ENCODE measurements around the gene NYAP2.

The NYAP2 gene

DNA sequence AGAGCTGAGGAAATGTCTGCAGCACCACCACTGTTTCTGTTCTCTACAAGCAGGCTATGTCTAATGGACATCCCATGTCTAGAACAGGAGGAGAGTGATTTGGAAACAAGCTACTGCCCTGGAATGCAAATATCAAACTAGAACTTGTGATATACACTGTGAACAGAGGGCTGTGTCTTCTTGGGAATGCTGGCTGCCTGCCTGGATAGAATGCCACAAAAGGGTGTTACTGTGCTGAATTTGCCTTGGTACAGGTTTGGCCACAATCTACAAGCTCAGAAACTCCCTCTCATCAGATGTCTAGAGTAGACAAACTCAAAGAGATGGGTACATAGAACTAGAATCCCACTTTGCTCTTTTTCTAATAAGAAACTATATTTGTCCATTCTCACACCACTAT, 170.5 kb downstream of the NYAP2 start:
- DNase-seq, result no peak

- DNase-seq, result no peak
These were observed 174.1 kb downstream of the NYAP2 start for GRCh38 chr2:225573603-225574002.

DNA sequence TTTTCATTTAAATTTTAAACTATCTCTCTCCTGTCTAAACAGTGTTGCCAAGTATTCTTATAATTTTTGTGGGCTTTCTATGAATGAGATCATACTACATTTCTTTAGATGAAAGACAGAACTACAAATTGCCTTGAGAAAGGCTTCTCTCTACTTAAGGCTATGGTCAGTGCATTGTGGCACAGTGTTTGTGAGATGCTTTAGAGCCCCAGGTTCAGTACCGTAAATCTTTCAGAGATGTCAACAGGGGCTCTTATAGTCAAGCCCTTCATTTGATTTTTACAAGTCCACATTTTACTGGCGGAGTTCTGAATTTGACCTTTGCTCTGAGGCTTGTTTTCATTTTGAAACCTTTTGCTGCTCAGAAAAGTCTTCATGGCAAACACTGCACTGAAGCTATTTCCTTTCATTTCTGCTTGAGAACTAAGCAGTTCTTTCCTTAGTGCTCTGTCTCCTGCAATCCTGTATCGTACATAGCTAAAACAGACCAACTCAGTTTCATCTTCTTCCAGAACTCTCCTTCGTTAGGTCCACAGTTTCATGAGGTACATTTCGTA, 175.2 kb downstream of the NYAP2 start:
- no peak for DNase-seq

DNA sequence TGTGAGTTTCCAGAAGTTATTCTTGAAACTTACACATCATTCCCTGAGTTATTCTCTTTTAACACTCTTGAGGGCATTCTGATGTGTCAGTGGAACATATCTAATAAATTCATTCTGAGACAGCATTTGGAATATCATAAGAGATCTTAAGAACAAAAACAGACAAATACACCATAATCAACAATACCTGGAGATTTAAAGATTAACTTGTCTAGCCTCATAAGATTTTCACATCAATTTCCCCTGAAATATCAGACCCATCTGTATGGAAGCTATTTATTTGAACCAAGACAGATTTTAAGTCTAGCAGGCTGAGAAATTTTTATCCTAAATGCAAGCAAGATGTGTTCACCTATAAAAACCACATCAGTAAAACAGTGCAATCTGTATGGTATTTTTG, 181.6 kb downstream of the NYAP2 start:
- DNase-seq, result no peak

DNA sequence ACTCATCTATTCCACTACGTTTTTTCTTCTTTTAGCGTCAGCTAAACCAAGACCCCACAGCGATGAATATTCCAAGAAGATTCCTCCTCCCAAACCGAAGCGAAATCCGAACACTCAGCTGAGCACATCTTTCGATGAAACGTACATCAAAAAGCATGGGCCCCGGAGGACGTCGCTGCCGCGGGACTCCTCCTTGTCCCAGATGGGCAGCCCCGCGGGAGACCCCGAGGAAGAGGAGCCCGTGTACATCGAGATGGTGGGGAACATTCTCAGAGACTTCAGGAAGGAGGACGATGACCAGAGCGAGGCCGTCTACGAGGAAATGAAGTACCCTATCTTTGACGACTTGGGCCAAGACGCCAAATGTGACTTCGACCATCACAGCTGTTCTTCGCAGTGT, 182.4 kb downstream of the NYAP2 start:
- DNase-seq, result no peak

DNA sequence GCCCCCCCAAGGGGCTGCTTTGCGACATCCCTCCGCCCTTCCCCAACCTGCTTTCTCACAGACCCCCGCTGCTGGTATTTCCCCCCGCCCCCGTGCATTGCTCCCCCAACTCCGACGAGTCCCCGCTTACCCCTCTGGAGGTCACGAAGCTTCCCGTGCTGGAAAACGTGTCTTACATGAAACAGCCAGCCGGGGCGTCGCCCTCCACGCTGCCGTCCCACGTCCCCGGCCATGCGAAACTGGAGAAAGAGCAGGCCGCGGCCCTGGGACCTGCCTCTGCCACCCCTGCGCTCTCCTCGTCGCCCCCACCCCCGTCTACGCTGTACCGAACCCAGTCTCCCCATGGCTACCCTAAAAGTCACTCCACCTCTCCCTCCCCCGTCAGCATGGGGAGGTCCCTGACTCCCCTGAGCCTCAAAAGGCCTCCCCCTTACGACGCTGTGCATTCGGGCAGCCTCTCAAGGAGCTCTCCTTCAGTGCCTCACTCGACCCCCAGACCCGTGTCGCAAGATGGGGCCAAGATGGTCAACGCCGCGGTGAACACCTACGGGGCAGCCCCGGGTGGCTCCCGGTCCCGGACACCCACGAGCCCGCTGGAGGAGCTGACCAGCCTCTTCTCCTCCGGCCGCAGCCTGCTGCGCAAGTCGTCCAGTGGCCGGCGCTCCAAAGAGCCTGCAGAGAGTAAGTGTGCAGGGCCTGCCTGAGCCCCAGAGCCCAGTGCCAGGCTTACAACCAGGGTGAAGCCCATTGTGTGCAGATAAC, 183.0 kb downstream of the NYAP2 start:
- no peak for DNase-seq

DNA sequence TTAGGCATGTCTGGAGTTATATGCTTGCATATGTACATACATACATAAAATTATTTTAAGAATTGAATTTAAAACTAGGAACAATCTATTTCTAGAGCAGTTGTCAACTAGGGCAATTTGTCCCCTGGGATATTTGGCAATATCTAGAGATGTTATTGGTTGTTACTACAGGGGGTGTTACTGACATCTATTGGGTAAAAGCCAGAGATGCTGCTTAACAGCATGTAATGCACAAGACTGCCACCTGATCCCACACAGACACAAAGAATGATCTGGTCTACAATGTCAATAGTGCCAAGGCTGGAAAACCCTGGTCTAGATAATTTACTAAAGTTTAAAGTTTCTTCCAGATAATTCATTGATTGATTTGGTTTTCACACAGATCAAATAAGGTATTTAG, 185.3 kb downstream of the NYAP2 start:
- DNase-seq, result no peak

GRCh38 chr2:225590932-225591331, 191.4 kb downstream of the NYAP2 start:
- DNase-seq, result no peak

GRCh38 chr2:225597911-225598310, 198.4 kb downstream of the NYAP2 start:
- no peak for DNase-seq

DNA sequence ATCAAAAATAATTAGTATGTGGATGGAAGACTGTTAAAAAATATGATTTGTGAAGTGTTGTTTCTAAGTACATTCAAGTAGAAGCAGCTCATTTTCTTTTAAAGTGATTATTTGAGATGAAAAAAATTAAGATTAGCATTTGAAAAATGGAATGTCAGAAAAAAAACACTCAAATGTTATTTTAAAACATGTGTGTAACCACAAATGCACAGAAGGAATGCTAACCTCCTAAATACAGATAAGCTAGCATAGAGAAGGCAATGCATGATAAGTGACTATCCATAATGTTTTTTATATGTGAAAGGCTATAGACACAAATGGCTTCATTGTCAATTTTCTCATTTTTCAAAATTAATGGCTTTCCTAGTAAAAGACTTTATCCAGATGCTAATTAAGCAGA, 198.9 kb downstream of the NYAP2 start:
- DNase-seq, result no peak

DNA sequence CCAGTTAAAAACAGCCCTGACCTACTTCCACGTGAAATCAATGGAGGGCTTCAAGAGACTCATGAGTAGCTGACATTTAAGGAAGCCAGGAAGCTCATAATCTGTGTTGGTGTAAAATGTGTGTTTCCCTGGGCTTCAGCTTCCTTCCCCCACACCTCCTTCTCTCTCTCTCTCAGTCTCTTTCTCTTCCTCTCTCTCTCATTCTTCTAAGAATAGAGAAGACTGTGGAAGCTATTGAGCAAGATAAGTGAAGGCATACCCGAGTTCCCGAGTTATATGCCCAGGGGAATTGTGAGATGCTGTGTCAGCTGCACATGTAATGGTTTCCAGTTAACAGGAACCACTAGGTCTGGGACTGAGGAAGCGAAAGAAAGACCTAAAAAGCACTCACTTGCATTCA, 199.4 kb downstream of the NYAP2 start:
- no peak for DNase-seq

GRCh38 chr2:225599856-225600255, 200.3 kb downstream of the NYAP2 start:
- DNase-seq, result no peak

DNA sequence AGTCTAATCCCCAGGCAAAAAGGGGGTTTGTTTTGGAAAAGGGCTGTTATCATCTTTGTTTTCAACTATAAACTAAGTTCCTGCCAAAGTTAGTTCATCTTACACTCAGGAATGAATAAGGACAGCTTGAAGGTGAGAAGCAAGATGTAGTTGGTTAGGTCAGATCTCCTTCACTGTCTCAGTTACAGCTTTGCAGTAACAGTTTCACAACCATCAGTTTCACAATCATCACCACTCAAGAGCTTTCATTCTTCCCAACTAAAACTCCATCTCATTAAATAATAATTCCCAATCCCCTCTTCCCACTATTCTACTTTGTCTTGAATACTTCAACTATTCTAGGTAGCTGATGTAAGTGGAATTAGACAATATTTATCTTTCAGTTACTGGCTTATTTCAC, 200.9 kb downstream of the NYAP2 start:
- no peak for DNase-seq

GRCh38 chr2:225600865-225601264, 201.4 kb downstream of the NYAP2 start:
- no peak for DNase-seq

GRCh38 chr2:225602205-225602604, 202.7 kb downstream of the NYAP2 start:
- DNase-seq, result no peak

- no peak for DNase-seq
These were observed 208.6 kb downstream of the NYAP2 start for GRCh38 chr2:225608136-225608535.

DNA sequence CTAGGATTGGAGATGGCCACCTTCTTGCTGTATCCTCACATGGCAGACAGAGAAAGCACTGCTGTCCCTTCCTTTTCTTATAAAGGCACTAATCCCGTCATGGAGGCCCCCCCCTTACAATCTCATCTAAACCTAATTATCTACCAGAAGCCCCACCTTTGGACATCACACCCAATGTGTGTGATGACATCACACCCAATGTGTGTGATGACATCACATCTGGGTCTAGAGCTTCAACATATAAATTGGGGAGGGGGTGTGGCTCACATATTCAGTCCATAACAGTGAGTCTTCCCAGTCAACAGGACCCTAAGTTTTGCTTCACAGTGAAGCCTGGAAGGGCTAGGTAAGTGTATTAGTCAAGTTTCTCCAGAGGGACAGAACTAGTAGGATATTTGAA, 213.1 kb downstream of the NYAP2 start:
- no peak for DNase-seq

DNA sequence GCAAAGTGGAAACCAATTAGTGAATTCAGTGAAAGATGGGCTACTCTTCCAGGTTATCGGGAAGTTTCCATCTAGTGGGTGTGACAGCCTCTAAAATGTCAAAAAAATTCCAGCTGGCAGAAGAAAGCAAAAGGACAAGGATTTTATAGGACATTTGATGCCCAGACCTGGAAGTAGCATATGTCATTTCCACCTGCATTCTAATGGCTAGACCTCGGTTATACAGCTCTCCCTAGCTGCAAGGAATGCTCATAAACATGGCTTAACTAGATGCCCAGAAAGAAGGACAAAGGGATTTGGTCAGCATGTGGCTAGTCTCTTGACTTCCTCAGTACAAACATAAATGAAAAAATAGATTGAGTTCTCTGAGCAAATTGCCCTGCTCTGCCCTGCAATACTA, 215.4 kb downstream of the NYAP2 start:
- DNase-seq, result no peak

DNA sequence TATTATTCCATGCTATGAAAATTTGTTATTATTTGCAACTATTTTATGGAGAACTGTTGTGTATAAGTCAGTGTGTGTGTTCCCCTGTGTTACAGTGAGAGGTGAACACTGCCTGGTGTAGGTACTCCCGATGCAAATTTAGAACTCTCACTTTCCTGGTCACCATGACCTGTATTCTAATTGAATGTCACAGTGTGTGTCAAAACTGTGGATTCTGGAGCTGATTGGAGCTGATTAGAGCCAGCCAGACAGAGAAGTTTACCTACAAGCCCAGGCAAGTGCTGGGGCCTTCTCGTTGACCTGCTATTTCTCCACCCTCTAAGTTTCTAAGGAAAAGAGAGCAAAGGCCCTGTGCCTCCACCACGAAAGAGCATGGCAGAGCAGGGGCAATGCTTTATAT, 216.0 kb downstream of the NYAP2 start:
- DNase-seq, result no peak

- no peak for DNase-seq
These were observed 216.9 kb downstream of the NYAP2 start for GRCh38 chr2:225616372-225616771.

GRCh38 chr2:225616848-225617247, 217.3 kb downstream of the NYAP2 start:
- no peak for DNase-seq

GRCh38 chr2:225620227-225620626, 220.7 kb downstream of the NYAP2 start:
- no peak for DNase-seq

DNA sequence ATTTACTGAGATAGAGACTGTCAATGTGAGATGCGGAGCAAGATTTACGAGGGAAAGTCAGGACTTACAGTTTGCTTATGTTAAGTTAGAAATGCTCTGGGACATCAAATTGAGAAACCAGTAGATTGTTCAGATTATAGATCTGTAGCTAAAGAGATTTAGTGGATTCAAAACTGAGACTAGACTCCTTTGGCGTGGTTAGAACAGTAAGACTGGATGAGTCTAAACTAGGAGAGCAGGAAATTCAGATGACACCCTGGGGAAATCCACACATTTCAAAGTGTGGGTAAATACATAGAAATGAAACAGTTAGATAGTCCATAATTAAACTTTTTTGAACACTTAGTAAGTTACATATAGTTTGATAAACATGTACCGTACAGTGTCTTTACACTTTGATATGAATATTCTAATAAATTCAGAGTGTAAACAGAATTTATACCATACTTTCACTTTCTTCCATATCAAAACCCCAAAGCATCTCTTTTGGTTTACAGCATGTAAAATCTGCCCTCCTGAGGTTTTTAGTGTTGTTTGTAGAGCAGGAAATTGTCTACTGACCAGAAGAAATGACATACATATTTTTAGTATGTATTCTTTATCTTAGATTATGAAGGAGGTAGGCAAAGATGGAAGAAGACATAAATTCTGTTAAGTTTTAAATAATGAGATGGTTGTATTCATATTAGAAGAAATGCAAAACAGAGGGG, 231.5 kb downstream of the NYAP2 start:
- DNase-seq, result no peak

- DNase-seq, result no peak
These were observed 232.8 kb downstream of the NYAP2 start for GRCh38 chr2:225632351-225632750.

All from activated T-cell treated with anti-CD3 and anti-CD28 coated beads, Interleukin-2, amount 50 U/mL, for 48 hours (primary cell).